ENCODE data around the gene CPSF3. TPM values are rescaled to one million over a fixed set of nuclear protein-coding genes. Genes with fewer than 3 reads are reported as not detected.

CPSF3 gene
- polyA plus RNA-seq, 1 donor, result 66.3 TPM

DNA sequence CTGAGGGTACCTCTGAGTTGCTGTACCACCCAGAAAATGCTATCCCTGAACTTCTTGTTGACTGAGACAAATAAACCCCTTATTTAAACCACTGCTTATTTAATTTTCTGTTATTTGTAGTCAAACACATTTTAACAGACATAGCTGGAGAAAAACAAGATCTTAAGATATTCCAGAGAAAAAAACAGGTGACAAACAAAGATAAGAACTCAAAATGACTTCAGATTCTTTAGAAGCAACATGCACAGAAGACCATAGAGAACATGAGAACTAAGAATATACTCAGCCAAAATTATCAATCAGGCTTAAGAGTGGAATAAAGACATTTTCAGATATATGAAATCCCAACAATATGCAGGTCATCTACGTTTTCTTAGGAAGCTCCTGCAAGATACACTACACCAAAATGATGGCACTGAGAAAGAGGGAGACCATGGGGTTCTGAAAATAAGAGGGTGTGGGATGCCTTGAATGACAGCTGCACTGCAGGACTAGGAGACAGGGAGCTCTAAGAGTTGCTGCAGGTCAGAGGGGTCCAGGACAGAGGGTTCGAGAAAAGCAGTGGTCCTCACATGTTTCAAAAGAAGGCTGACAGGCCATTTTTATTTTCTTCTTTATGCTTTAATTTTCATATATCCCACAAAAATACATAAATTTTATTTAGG lies 93.8 kb downstream of the CPSF3 start:
- DNase-seq, result no peak

GRCh38 chr2:9518163-9518562 lies 94.7 kb downstream of the CPSF3 start:
- no peak for DNase-seq

DNA sequence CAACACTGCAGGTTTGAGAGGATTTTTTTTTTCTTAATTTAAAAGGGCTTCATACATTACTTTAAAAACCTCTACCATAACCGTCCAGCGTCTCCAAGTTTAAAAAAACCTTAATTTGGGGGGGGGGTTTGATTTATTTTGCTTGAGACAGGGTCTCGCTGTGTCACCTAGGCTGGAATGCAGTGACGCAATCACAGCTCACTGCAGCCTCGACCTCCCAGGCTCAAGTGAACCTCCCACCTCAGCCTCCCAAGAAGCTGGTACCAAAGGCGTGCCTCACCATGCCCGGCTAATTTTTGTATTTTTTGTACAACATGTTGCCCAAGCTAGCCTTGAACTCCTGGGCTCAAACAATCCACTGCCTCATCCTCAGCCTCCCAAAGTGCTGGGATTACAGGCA lies 95.3 kb downstream of the CPSF3 start:
- no peak for DNase-seq

DNA sequence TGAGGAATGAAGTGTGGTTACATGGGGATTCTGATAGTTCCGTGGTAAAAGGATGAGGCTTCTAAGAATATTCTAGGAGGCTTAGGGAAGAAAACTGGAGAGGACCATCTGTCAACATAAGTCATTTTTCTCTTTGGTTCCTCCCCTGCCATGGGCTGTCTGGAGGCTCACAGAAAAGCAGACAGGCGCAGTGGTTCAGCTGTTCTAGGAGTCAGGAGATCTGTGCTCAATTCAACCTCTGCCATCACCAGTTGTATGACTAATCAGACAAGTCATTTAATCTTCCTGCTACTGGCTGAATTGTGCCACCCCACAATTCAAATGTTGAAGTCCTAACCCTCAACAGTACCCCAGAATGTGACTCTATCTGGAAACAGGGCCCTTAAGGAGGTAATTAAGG lies 95.8 kb downstream of the CPSF3 start:
- no peak for DNase-seq

Other genes with a start within 250 kb of the CPSF3 start
- 66.1 TPM for gene ASAP2, start 216.8 kb upstream of the CPSF3 start, polyA plus RNA-seq (ENCODE audit: insufficient read length)
- 77.9 TPM for gene ITGB1BP1, start 126 bp upstream of the CPSF3 start, polyA plus RNA-seq (ENCODE audit: insufficient read length)
- 45.0 TPM for gene IAH1, start 50.9 kb downstream of the CPSF3 start, polyA plus RNA-seq (ENCODE audit: insufficient read length)
- 56.6 TPM for gene ADAM17, start 132.2 kb downstream of the CPSF3 start, polyA plus RNA-seq (ENCODE audit: insufficient read length)
- gene YWHAQ, start 207.3 kb downstream of the CPSF3 start, polyA plus RNA-seq (ENCODE audit: insufficient read length), result 467 TPM